Neural cell (in vitro differentiated cells): ENCODE data around the gene FBLN2. TPM values are rescaled to one million over a fixed set of nuclear protein-coding genes. Genes with fewer than 3 reads are reported as not detected.

Experiments used
- H2AFZ ChIP-seq: fragments of 200-600, 300-800 bp; sonication (generic), shearing (Covaris generic); 2 replicates; pipeline ENCODE4 v1.6.0; 2014; ENCODE audit warnings: low read depth, mild to moderate bottlenecking, antibody characterized with exemption, low read length, moderate library complexity
- H3F3A ChIP-seq: fragments of 200-600 bp; shearing (Covaris generic); 2 replicates; pipeline ENCODE4 v1.6.1; 2016; ENCODE audit warnings: mild to moderate bottlenecking, moderate library complexity, mixed read lengths, antibody characterized with exemption, low read length; ENCODE audit not compliant: insufficient read depth, poor library complexity, severe bottlenecking
- H3K27ac ChIP-seq: fragments of 200-600, 300-800 bp; sonication (generic), shearing (Covaris generic); 2 replicates; pipeline ENCODE4 v1.5.1; 2014; ENCODE audit warnings: mild to moderate bottlenecking, low read length, moderate library complexity
- H3K27me3 ChIP-seq: fragments of 300-800, 200-600 bp; sonication (generic), shearing (Covaris generic); 2 replicates; pipeline ENCODE4 v1.6.0; 2014; ENCODE audit warnings: mild to moderate bottlenecking, low read depth, low read length, moderate library complexity; ENCODE audit not compliant: insufficient read depth
- H3K36me3 ChIP-seq: fragments of 300-800, 200-600 bp; sonication (generic), shearing (Covaris generic); 2 replicates; pipeline ENCODE4 v1.5.1; 2014; ENCODE audit warnings: mild to moderate bottlenecking, antibody characterized with exemption, low read length, moderate library complexity; ENCODE audit not compliant: insufficient read depth
- H3K4me2 ChIP-seq: fragments of 300-800, 200-600 bp; sonication (generic), shearing (Covaris generic); 2 replicates; pipeline ENCODE4 v1.6.0; 2014; ENCODE audit warnings: mild to moderate bottlenecking, low read length
- H3K4me3 ChIP-seq: fragments of 300-800, 200-600 bp; sonication (generic), shearing (Covaris generic); 2 replicates; pipeline ENCODE4 v1.5.1; 2014; ENCODE audit warnings: mild to moderate bottlenecking, low read length, moderate library complexity
- H3K79me2 ChIP-seq: fragments of 200-600 bp; shearing (Covaris generic); replicated peaks from 2 replicates; pipeline ENCODE4 v1.6.0; 2014; ENCODE audit warnings: mild to moderate bottlenecking, low read length, moderate library complexity; ENCODE audit not compliant: insufficient read depth
- H3K9ac ChIP-seq: fragments of 300-800, 200-600 bp; sonication (generic), shearing (Covaris generic); 2 replicates; pipeline ENCODE4 v1.6.1; 2016; ENCODE audit warnings: mild to moderate bottlenecking, low read length, mixed read lengths
- H3K9me2 ChIP-seq: fragments of 200-600 bp; shearing (Covaris generic); 2 replicates; pipeline ENCODE4 v1.6.1; 2016; ENCODE audit warnings: mild to moderate bottlenecking, low read length, mixed read lengths; ENCODE audit not compliant: insufficient read depth
- H3K9me3 ChIP-seq: fragments of 200-600, 300-800 bp; sonication (generic), shearing (Covaris generic); 2 replicates; pipeline ENCODE4 v1.6.1; 2016; ENCODE audit warnings: mild to moderate bottlenecking, mixed run types, low read length, moderate library complexity, mixed read lengths
- H4K20me1 ChIP-seq: fragments of 200-600 bp; shearing (Covaris generic); 2 replicates; pipeline ENCODE4 v1.6.1; 2016; ENCODE audit warnings: mild to moderate bottlenecking, mixed run types; ENCODE audit not compliant: insufficient read depth
- EP300 ChIP-seq: fragments of 450-650 bp; conservative IDR thresholded peaks from 2 replicates; pipeline ENCODE4 v1.6.1; 2014; ENCODE audit warnings: antibody characterized with exemption, mild to moderate bottlenecking, moderate library complexity; ENCODE audit not compliant: poor library complexity, severe bottlenecking
- EZH2 ChIP-seq: fragments of 200-600, 300-800 bp; shearing (Covaris generic), sonication (generic); IDR thresholded peaks from 2 replicates; pipeline ENCODE4 v1.6.1; 2014; ENCODE audit warnings: antibody characterized with exemption, low read length, borderline replicate concordance, mild to moderate bottlenecking; ENCODE audit not compliant: insufficient read depth, poor library complexity, severe bottlenecking
- MXI1 ChIP-seq: fragments of 450-650 bp; conservative IDR thresholded peaks from 2 replicates; pipeline ENCODE4 v1.6.1; 2014; ENCODE audit warnings: antibody characterized with exemption, mild to moderate bottlenecking; ENCODE audit not compliant: poor library complexity, severe bottlenecking
- POLR2AphosphoS5 ChIP-seq: IDR thresholded peaks from 2 replicates; pipeline ENCODE4 v1.6.1; 2012
- RAD21 ChIP-seq: fragments of 450-650 bp; conservative IDR thresholded peaks from 2 replicates; pipeline ENCODE4 v1.6.1; 2014; ENCODE audit warnings: antibody characterized with exemption, mild to moderate bottlenecking, moderate library complexity
- SMC3 ChIP-seq: fragments of 450-650 bp; conservative IDR thresholded peaks from 2 replicates; pipeline ENCODE4 v1.6.1; 2014; ENCODE audit warnings: antibody characterized with exemption, mild to moderate bottlenecking, moderate library complexity; ENCODE audit not compliant: poor library complexity
- TAF1 ChIP-seq: IDR thresholded peaks from 2 replicates; pipeline ENCODE4 v1.6.1; 2012; ENCODE audit warnings: low read depth
- polyA plus RNA-seq: library from polyadenylated mRNA; depleted of rRNA; stranded (reverse); fragments of >200 nt; gene quantifications from 2 replicates; pipeline ENCODE4 v1.2.3, GENCODE V29; 2014
- TF ChIP-seq, protein P1 (sequence below): fragments of 450-650 bp; IDR thresholded peaks from 2 replicates; pipeline ENCODE4 v1.5.1; 2014; ENCODE audit warnings: antibody characterized with exemption, mild to moderate bottlenecking, moderate library complexity; ENCODE audit not compliant: poor library complexity, severe bottlenecking
- TF ChIP-seq, protein P2 (sequence below): IDR thresholded peaks from 2 replicates; pipeline ENCODE4 v1.6.1; 2012; ENCODE audit warnings: borderline replicate concordance

FBLN2 gene
- polyA plus RNA-seq, 1 donor from 2014 or later = 0.37 TPM

DNA sequence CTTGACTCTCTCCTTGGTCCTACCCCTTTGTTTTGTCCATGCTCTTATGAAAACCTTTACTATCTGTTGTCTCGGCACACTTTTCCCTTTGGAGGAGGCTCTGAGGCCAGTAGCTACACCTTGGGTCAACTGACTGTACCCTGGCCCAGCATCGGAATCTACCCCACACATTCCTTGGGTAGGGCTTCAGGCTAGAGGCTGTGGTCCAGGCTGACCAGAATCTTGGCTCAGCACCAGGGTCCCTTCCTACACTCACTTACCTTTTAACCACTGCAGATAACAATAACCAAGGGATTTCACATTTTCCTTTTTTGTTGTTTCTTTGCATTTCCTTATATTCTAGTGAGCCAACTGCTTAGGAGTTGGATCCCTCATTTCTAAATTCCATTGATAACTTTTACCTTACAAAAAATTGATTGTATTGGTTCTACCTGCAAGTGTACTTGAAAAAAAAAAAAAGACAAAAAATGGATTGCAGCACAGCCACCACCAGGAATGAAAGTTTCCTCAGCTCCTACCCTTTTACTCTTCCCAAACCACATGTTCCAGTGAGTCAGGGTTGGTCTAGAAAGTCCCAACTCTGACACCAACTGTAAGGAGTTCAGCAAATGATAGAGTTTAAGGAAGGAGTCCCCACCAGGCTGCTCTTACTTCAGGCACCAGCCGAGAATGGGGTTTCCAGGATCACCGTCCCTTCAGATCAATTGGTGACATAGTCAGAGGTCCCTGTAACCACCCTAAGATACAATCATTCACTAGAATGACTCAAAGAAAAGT, 95.6 kb downstream of the FBLN2 start:
- H2AFZ ChIP-seq = no peak overlapping the region
- no peaks in the 10 kb centered on the region for H3K9me2 ChIP-seq
- H3K27me3 ChIP-seq = no peaks in the 10 kb centered on the region
- no peak overlapping the region for H3K27ac ChIP-seq
- H3F3A ChIP-seq = no peaks in the 10 kb centered on the region
- H3K9ac ChIP-seq = no peak overlapping the region
- H3K9me3 ChIP-seq = no peaks in the 10 kb centered on the region
- no peaks in the 10 kb centered on the region for H3K79me2 ChIP-seq
- H3K4me3 ChIP-seq = no peak overlapping the region
- H4K20me1 ChIP-seq = no peaks in the 10 kb centered on the region
- no peak overlapping the region for H3K4me2 ChIP-seq
- TF ChIP-seq POLR2AphosphoS5 (no peak), SMC3 (no peak), TAF1 (no peak), EP300 (no peak), EZH2 (no peak), RAD21 (no peak), MXI1 (no peak)
- TF ChIP-seq, protein P1, sequence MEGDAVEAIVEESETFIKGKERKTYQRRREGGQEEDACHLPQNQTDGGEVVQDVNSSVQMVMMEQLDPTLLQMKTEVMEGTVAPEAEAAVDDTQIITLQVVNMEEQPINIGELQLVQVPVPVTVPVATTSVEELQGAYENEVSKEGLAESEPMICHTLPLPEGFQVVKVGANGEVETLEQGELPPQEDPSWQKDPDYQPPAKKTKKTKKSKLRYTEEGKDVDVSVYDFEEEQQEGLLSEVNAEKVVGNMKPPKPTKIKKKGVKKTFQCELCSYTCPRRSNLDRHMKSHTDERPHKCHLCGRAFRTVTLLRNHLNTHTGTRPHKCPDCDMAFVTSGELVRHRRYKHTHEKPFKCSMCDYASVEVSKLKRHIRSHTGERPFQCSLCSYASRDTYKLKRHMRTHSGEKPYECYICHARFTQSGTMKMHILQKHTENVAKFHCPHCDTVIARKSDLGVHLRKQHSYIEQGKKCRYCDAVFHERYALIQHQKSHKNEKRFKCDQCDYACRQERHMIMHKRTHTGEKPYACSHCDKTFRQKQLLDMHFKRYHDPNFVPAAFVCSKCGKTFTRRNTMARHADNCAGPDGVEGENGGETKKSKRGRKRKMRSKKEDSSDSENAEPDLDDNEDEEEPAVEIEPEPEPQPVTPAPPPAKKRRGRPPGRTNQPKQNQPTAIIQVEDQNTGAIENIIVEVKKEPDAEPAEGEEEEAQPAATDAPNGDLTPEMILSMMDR = no peak
- TF ChIP-seq, protein P2, sequence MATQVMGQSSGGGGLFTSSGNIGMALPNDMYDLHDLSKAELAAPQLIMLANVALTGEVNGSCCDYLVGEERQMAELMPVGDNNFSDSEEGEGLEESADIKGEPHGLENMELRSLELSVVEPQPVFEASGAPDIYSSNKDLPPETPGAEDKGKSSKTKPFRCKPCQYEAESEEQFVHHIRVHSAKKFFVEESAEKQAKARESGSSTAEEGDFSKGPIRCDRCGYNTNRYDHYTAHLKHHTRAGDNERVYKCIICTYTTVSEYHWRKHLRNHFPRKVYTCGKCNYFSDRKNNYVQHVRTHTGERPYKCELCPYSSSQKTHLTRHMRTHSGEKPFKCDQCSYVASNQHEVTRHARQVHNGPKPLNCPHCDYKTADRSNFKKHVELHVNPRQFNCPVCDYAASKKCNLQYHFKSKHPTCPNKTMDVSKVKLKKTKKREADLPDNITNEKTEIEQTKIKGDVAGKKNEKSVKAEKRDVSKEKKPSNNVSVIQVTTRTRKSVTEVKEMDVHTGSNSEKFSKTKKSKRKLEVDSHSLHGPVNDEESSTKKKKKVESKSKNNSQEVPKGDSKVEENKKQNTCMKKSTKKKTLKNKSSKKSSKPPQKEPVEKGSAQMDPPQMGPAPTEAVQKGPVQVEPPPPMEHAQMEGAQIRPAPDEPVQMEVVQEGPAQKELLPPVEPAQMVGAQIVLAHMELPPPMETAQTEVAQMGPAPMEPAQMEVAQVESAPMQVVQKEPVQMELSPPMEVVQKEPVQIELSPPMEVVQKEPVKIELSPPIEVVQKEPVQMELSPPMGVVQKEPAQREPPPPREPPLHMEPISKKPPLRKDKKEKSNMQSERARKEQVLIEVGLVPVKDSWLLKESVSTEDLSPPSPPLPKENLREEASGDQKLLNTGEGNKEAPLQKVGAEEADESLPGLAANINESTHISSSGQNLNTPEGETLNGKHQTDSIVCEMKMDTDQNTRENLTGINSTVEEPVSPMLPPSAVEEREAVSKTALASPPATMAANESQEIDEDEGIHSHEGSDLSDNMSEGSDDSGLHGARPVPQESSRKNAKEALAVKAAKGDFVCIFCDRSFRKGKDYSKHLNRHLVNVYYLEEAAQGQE = no peak
- no peaks in the 10 kb centered on the region for H3K36me3 ChIP-seq

DNA sequence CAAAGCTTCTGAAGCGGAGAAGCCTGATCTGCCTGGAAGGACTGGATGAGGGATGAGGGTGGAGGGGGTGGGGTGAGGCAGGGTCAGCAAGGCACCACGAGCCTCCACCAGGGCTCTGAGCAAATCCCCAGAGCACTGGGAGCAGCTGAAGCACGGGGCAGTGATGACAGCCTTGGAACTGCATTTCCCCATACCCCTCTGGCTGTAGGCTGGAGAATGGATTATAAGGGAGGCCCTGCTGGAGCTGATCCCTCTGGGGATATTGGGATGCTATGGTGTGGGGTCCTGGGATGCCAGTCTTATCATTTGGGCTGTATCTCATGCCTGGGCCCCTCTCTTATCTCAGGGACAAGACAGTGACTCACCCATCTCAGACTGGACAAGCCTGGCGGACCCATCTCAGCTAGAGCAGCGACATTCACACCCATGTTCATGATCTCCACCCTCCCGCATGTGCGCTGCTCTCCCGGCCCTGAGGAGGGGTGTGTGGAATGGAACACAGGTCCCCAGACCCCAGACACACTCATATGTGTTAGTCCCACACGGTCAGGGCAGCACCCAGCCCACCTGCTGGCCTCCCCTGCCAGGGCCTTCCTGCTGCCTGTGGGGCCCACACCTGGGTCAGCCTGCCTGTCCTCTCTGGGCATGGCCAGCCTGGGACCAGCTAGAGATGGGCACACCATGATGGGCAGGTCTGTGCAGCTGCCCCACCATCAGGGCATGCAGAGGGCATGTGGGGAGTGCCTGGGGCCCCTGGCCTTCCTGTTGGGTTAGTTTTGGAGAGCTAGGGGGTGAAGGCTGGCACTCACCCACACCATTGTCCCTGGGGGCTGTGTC, 97.1 kb downstream of the FBLN2 start:
- H3K4me3 ChIP-seq = no peak overlapping the region
- TF ChIP-seq, protein P2 = no peak
- TF ChIP-seq POLR2AphosphoS5 = no peak
- TF ChIP-seq RAD21 = no peak
- TF ChIP-seq, protein P1 = no peak
- no peak for TF ChIP-seq TAF1
- TF ChIP-seq SMC3 = no peak
- TF ChIP-seq EP300 = no peak
- no peak for TF ChIP-seq EZH2
- TF ChIP-seq MXI1 = no peak
- no peaks in the 10 kb centered on the region for H3K36me3 ChIP-seq
- no peaks in the 10 kb centered on the region for H4K20me1 ChIP-seq
- H3K9me3 ChIP-seq = no peaks in the 10 kb centered on the region
- H3K27me3 ChIP-seq = no peaks in the 10 kb centered on the region
- no peak overlapping the region for H2AFZ ChIP-seq
- no peak overlapping the region for H3K27ac ChIP-seq
- H3K79me2 ChIP-seq = no peaks in the 10 kb centered on the region
- no peak overlapping the region for H3K4me2 ChIP-seq
- no peaks in the 10 kb centered on the region for H3K9me2 ChIP-seq
- no peak overlapping the region for H3K9ac ChIP-seq
- no peaks in the 10 kb centered on the region for H3F3A ChIP-seq
